Thyroid gland (tissue), 4 donors: ENCODE results near the gene APBB2.

Source experiments
- POLR2A ChIP-seq, 2 donors: fragments of 450-650 bp; IDR thresholded peaks; one replicate each; pipeline ENCODE4 v1.6.1; 2017; ENCODE audit warnings: antibody characterized with exemption in 2 of 2, mild to moderate bottlenecking in 2 of 2, moderate library complexity in 1 of 2
- TF ChIP-seq, protein P1 (sequence below), 6 experiments: fragments of 200-600 bp in 3 of 6; fragments of 450-650 bp in 3 of 6; sonication (generic) in 3 of 6; IDR thresholded peaks; one replicate each; pipeline ENCODE4 v1.5.1; 2016 to 2019; ENCODE audit warnings: antibody characterized with exemption in 6 of 6, mild to moderate bottlenecking in 2 of 6, inconsistent platforms in 1 of 6, moderate library complexity in 1 of 6

DNA sequence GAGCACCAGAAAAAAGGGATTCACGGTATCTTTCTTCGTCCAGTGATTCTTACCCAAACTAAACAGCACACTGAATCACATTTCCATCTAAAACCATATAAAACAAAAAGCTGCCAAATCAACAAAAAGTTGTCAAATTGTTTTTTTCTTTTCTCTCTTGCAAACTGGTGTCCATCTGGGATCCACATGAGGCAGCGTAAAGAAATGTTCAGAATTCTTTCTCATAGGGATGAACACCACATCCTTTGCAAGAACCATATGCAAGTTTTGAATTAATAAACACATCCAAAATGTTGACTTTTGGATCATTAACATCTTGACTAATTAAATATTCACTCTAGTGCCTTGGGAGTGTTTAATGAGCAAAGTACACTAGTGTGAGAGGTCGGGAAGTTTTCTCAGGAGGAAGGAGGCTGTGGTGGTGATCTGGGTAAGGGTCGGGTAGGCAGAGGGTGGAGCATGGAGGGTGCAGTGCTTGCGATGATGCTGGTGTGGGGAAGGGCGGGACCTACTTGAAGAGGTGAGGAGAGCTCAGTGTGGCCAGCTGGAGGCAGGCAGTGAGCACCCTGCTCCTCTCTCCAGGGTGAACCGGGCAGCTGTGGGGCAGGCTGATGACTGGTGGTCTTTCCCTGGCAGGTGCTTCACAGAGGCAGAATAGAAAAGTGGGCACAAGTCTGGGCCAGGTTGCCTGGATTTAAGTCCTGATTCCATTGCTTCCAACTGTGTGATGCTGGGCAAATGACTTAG lies 391.7 kb downstream of the APBB2 start:
- TF ChIP-seq, protein P1, sequence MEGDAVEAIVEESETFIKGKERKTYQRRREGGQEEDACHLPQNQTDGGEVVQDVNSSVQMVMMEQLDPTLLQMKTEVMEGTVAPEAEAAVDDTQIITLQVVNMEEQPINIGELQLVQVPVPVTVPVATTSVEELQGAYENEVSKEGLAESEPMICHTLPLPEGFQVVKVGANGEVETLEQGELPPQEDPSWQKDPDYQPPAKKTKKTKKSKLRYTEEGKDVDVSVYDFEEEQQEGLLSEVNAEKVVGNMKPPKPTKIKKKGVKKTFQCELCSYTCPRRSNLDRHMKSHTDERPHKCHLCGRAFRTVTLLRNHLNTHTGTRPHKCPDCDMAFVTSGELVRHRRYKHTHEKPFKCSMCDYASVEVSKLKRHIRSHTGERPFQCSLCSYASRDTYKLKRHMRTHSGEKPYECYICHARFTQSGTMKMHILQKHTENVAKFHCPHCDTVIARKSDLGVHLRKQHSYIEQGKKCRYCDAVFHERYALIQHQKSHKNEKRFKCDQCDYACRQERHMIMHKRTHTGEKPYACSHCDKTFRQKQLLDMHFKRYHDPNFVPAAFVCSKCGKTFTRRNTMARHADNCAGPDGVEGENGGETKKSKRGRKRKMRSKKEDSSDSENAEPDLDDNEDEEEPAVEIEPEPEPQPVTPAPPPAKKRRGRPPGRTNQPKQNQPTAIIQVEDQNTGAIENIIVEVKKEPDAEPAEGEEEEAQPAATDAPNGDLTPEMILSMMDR (IDR thresholded peaks at IDR 0.05), result no peak
- TF ChIP-seq POLR2A (IDR thresholded peaks at IDR 0.05), result no peak
